ENCODE results near the gene PRSS50. TPM values are rescaled to one million over a fixed set of nuclear protein-coding genes. Genes with fewer than 3 reads are reported as not detected.
"Not testable (repeated sequence)": the region's sequence is repeated elsewhere in the genome, so short reads cannot be mapped to it uniquely, and the experiment has no call there.

The PRSS50 gene
- total RNA-seq, 1 experiment from 2014 or later: 0.70 TPM

DNA sequence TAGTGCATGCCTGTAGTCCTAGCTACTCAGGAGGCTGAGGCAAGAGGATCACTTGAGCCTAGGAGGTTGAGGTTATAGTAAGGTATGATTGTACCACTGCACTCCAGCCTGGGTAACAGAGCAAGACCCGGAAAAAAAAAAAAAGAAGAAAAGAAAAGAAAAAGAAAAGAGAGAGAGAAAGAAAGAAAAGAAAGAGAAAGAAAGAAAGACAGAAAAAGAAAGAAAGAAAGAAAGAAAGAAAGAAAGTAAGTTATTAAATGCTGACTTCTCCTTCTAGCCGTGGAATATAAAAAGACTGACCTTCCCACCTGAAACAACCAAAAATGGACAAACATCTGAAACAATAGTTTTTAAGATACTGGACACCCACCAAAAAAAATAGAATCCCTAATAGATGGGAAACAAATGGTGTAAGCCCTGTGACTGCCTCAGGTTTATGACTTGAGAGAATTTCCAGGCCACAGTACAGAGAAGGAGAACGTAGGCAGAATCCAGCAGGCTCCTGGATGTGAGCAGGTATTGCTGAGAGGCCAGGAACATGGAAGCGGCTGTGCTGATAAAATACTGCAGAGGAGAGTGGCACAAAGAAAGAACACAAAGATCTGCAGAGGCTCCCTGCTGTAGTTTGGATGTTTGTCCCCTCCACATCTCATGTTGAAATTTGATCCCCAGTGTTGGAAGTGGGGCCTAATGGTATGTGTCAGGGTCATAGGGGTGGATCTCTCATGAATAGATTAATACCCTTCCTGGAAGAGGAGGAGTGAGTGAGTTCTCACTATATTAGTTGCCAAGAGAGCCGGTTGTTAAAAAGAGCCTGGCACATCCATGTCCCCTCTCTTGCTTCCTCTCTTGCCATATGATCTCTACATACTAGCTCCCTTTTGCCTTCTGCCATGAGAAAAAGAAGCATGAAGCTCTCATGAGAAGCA lies 41.8 kb upstream of the PRSS50 start:
- no peak for DNase-seq (ENCODE audit: low spot score)
- CTCF ChIA-PET: interaction anchor here (0.7 to 0.8 kb wide), 2 partner anchors 42 to 76 kb away, joined by 3 read pairs; partner anchors contain the start of gene PRSS50
- ATAC-seq: peak; percentile 68

DNA sequence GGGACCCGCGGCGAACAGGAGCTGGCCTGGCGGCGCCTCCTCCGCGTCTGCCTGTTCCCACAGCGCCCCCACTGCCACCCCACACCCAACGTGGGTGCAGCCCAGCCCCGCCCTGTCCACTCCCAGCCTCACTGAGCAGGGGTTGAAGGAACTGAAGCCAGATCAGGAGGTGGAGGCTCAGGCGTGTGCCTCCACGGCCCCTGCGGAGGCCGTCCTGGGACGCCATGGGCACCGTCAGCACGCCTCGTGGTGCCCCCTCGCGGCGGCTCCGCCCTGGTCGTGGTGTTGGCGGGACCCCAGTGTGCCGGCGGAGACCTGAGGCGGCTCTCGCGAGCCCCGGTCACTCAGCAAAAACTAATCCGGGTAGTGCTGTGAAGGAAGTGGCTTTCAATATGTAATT lies 39.0 kb upstream of the PRSS50 start:
- H3K4me1 Mint-ChIP-seq: peaks cover 12% of the 10 kb centered on the region
- no peaks in the 10 kb centered on the region; the same call in 1 of the 2 replicates for H3K27me3 Mint-ChIP-seq (ENCODE audit: low read depth)
- DNase-seq (ENCODE audit: low spot score): no peak
- no peak; the same call in 1 of the 2 replicates for ATAC-seq
- CTCF ChIA-PET: no interaction called here
- H3K36me3 Mint-ChIP-seq: no peaks in the 10 kb centered on the region
- TF ChIP-seq ZNF671 (CRISPR knock-in tag; IDR thresholded peaks at IDR 0.05): no peak
- TF ChIP-seq, protein P1, sequence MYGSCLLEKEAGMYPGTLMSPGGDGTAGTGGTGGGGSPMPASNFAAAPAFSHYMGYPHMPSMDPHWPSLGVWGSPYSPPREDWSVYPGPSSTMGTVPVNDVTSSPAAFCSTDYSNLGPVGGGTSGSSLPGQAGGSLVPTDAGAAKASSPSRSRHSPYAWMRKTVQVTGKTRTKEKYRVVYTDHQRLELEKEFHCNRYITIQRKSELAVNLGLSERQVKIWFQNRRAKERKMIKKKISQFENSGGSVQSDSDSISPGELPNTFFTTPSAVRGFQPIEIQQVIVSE (CRISPR knock-in tag; IDR thresholded peaks at IDR 0.05; ENCODE audit: borderline replicate concordance): no peak
- no peak for TF ChIP-seq ELF4 (CRISPR knock-in tag; IDR thresholded peaks at IDR 0.05; ENCODE audit: low read depth)
- POLR2A ChIA-PET: no interaction called here
- no peaks in the 10 kb centered on the region for H3K9me3 Mint-ChIP-seq
- no peak overlapping the region for H3K27ac Mint-ChIP-seq
- H3K4me3 Mint-ChIP-seq: no peak overlapping the region

More for the DNA sequence above, 41.8 kb upstream of the PRSS50 start:
- Mint-ChIP-seq H3K9me3 (peaks cover 21% of the 10 kb centered on the region), H3K4me3 (no peak overlapping the region), H3K36me3 (peaks cover 11% of the 10 kb centered on the region), H3K4me1 (peaks cover 15% of the 10 kb centered on the region), H3K27me3 (ENCODE audit: low read depth) (no peaks in the 10 kb centered on the region; the same call in 1 of the 2 replicates), H3K27ac (no peak overlapping the region)
- TF ChIP-seq, protein P2, sequence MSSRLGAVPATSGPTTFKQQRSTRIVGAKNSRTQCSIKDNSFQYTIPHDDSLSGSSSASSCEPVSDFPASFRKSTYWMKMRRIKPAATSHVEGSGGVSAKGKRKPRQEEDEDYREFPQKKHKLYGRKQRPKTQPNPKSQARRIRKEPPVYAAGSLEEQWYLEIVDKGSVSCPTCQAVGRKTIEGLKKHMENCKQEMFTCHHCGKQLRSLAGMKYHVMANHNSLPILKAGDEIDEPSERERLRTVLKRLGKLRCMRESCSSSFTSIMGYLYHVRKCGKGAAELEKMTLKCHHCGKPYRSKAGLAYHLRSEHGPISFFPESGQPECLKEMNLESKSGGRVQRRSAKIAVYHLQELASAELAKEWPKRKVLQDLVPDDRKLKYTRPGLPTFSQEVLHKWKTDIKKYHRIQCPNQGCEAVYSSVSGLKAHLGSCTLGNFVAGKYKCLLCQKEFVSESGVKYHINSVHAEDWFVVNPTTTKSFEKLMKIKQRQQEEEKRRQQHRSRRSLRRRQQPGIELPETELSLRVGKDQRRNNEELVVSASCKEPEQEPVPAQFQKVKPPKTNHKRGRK (CRISPR knock-in tag; IDR thresholded peaks at IDR 0.05; ENCODE audit: borderline replicate concordance): peak; percentile 62; the same call in 1 of the 2 replicates
- TF ChIP-seq, protein P3, sequence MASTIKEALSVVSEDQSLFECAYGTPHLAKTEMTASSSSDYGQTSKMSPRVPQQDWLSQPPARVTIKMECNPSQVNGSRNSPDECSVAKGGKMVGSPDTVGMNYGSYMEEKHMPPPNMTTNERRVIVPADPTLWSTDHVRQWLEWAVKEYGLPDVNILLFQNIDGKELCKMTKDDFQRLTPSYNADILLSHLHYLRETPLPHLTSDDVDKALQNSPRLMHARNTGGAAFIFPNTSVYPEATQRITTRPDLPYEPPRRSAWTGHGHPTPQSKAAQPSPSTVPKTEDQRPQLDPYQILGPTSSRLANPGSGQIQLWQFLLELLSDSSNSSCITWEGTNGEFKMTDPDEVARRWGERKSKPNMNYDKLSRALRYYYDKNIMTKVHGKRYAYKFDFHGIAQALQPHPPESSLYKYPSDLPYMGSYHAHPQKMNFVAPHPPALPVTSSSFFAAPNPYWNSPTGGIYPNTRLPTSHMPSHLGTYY (CRISPR knock-in tag; IDR thresholded peaks at IDR 0.05): no peak
- POLR2A ChIA-PET: no interaction called here

DNA sequence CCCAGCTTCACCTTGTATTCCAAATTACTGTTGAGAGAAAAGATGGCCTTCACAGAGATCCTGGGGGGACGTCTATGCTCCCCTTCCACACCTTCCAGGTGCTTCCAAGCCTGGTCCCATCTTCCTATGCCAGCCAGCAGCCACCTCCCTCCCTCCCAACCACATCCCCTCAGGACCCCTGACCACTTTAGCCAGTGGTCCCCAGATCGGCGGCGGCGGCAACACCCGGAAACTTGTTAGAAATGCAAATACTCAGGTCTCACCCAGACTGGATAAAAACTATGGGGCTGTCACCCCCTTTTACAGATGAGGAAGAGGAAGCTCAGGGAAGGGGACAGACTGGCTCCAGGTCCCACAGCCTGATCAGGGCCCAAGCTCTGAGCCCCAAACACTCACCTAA lies 38.0 kb upstream of the PRSS50 start:
- peaks cover 12% of the 10 kb centered on the region for H3K4me1 Mint-ChIP-seq
- H3K36me3 Mint-ChIP-seq: no peaks in the 10 kb centered on the region
- no peaks in the 10 kb centered on the region for H3K9me3 Mint-ChIP-seq
- POLR2A ChIA-PET: no interaction called here
- H3K4me3 Mint-ChIP-seq: no peak overlapping the region
- CTCF ChIA-PET: no interaction called here
- no peak overlapping the region for H3K27ac Mint-ChIP-seq
- TF ChIP-seq TP53 (CRISPR knock-in tag; IDR thresholded peaks at IDR 0.05) (no peak), KAT7 (CRISPR knock-in tag; IDR thresholded peaks at IDR 0.05; ENCODE audit: borderline replicate concordance) (no peak), MYBL2 (CRISPR knock-in tag; IDR thresholded peaks at IDR 0.05) (no peak), FOXK1 (CRISPR knock-in tag; IDR thresholded peaks at IDR 0.05) (no peak), SMAD4 (CRISPR knock-in tag; IDR thresholded peaks at IDR 0.05) (no peak), FOXJ3 (CRISPR knock-in tag; IDR thresholded peaks at IDR 0.05; ENCODE audit: borderline replicate concordance) (no peak)
- TF ChIP-seq, protein P4, sequence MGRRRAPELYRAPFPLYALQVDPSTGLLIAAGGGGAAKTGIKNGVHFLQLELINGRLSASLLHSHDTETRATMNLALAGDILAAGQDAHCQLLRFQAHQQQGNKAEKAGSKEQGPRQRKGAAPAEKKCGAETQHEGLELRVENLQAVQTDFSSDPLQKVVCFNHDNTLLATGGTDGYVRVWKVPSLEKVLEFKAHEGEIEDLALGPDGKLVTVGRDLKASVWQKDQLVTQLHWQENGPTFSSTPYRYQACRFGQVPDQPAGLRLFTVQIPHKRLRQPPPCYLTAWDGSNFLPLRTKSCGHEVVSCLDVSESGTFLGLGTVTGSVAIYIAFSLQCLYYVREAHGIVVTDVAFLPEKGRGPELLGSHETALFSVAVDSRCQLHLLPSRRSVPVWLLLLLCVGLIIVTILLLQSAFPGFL (CRISPR knock-in tag; IDR thresholded peaks at IDR 0.05; ENCODE audit: borderline replicate concordance): no peak
- TF ChIP-seq, protein P5, sequence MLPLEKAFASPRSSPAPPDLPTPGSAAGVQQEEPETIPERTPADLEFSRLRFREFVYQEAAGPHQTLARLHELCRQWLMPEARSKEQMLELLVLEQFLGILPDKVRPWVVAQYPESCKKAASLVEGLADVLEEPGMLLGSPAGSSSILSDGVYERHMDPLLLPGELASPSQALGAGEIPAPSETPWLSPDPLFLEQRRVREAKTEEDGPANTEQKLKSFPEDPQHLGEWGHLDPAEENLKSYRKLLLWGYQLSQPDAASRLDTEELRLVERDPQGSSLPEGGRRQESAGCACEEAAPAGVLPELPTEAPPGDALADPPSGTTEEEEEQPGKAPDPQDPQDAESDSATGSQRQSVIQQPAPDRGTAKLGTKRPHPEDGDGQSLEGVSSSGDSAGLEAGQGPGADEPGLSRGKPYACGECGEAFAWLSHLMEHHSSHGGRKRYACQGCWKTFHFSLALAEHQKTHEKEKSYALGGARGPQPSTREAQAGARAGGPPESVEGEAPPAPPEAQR (CRISPR knock-in tag; IDR thresholded peaks at IDR 0.05): no peak
- TF ChIP-seq, protein P6, sequence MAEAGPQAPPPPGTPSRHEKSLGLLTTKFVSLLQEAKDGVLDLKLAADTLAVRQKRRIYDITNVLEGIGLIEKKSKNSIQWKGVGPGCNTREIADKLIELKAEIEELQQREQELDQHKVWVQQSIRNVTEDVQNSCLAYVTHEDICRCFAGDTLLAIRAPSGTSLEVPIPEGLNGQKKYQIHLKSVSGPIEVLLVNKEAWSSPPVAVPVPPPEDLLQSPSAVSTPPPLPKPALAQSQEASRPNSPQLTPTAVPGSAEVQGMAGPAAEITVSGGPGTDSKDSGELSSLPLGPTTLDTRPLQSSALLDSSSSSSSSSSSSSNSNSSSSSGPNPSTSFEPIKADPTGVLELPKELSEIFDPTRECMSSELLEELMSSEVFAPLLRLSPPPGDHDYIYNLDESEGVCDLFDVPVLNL (CRISPR knock-in tag; IDR thresholded peaks at IDR 0.05; ENCODE audit: borderline replicate concordance, low read depth): no peak
- ATAC-seq: no peak
- DNase-seq (ENCODE audit: low spot score): no peak
- no peaks in the 10 kb centered on the region; the same call in 1 of the 2 replicates for H3K27me3 Mint-ChIP-seq (ENCODE audit: low read depth)

GRCh38 chr3:46753127-46753526 lies 35.5 kb upstream of the PRSS50 start:
- H3K27me3 Mint-ChIP-seq (ENCODE audit: low read depth); DNase-seq (ENCODE audit: low spot score); H3K27ac Mint-ChIP-seq; ATAC-seq; H3K4me1 Mint-ChIP-seq; H3K4me3 Mint-ChIP-seq; POLR2A ChIA-PET; H3K9me3 Mint-ChIP-seq; H3K36me3 Mint-ChIP-seq: not testable (repeated sequence)
- CTCF ChIA-PET: interaction anchor here (1.0 to 1.5 kb wide), 2 partner anchors 35 to 264 kb away, joined by 4 to 5 read pairs; partner anchors contain the start of gene PRSS50
